Gastroesophageal sphincter (tissue), 4 donors: ENCODE data around the gene RECQL. TPM values are rescaled to one million over a fixed set of nuclear protein-coding genes. Genes with fewer than 3 reads are reported as not detected.
"Not testable (repeated sequence)": the region's sequence is repeated elsewhere in the genome, so short reads cannot be mapped to it uniquely, and the experiment has no call there.

Experiments used
- ATAC-seq: fragments of 150-250 bp; one replicate; pipeline ENCODE4 v1.9.1; 2016; ENCODE audit warnings: mild to moderate bottlenecking, moderate library complexity
- H3K27ac ChIP-seq, 4 donors: fragments of 200-600 bp; sonication (generic) in 3 of 4; 1 replicate in 3 of 4; 2 replicates in 1 of 4; pipeline ENCODE4 v1.5.1; 2016 to 2019
- H3K27me3 ChIP-seq: fragments of 200-600 bp; sonication (generic); one replicate; pipeline ENCODE4 v1.5.1; 2019
- H3K36me3 ChIP-seq, 2 donors: fragments of 200-600 bp; sonication (generic); one replicate each; pipeline ENCODE4 v1.5.1; 2019; ENCODE audit warnings: control low read depth in 1 of 2
- H3K4me1 ChIP-seq, 3 donors: fragments of 200-600 bp; sonication (generic); 1 replicate in 2 of 3; 2 replicates in 1 of 3; pipeline ENCODE4 v1.5.1; 2016 to 2019; ENCODE audit warnings: control low read depth in 2 of 3
- H3K4me3 ChIP-seq, 2 donors: fragments of 200-600 bp; sonication (generic); one replicate each; pipeline ENCODE4 v1.5.1; 2019; ENCODE audit warnings: mild to moderate bottlenecking in 1 of 2, moderate library complexity in 1 of 2
- H3K9me3 ChIP-seq, 3 donors: fragments of 200-600 bp; sonication (generic); one replicate each; pipeline ENCODE4 v1.5.1; 2017 to 2019; ENCODE audit warnings: control low read depth in 2 of 3
- CTCF ChIP-seq, 4 experiments: fragments of 200-600 bp in 2 of 4; fragments of 450-650 bp in 2 of 4; sonication (generic) in 1 of 4; IDR thresholded peaks; one replicate each; pipeline ENCODE4 v1.5.1; 2017 to 2019; ENCODE audit warnings: antibody characterized with exemption in 4 of 4, mild to moderate bottlenecking in 2 of 4, moderate library complexity in 2 of 4
- EP300 ChIP-seq: sonication (generic); formaldehyde crosslinking; IDR thresholded peaks from one replicate; pipeline ENCODE4 v1.6.1; 2017; ENCODE audit warnings: antibody characterized with exemption, mild to moderate bottlenecking
- POLR2A ChIP-seq, 2 donors: fragments of 450-650 bp; IDR thresholded peaks; one replicate each; pipeline ENCODE4 v1.6.1; 2017; ENCODE audit warnings: antibody characterized with exemption in 2 of 2, mild to moderate bottlenecking in 2 of 2, moderate library complexity in 1 of 2
- POLR2AphosphoS5 ChIP-seq: sonication (generic); formaldehyde crosslinking; IDR thresholded peaks from one replicate; pipeline ENCODE4 v1.6.1; 2017; ENCODE audit warnings: antibody characterized with exemption
- WGBS, 2 donors: methylation state at CpG; one replicate each; pipeline ENCODE4 v1.1.5; 2018; ENCODE audit warnings: low coverage in 1 of 2; 5-methylcytosine and 5-hydroxymethylcytosine counted together
- total RNA-seq, 4 donors: library from RNA; depleted of rRNA; stranded (reverse); fragments of >200 nt; gene quantifications; one replicate each; pipeline ENCODE4 v1.1.0, GENCODE V29; 2016

RECQL gene
- total RNA-seq, 4 donors from 2014 or later: 44.6 to 75.0 (median 58.2) TPM

- Histone ChIP-seq H3K27ac (no peak overlapping the region), H3K36me3 (peaks cover 3 to 92% of the 10 kb centered on the region in 2 donors), H3K9me3 (no peaks in the 10 kb centered on the region), H3K27me3 (no peaks in the 10 kb centered on the region), H3K4me3 (no peak overlapping the region), H3K4me1 (no peaks in the 10 kb centered on the region)
- 81 to 87% methylated on average over 6 to 7 of the region's 7 CpGs for WGBS, 2 donors
- TF ChIP-seq CTCF (IDR thresholded peaks at IDR 0.05): no peak
- ATAC-seq: no peak
Observed at GRCh38 chr12:21472197-21472823, 29.1 kb downstream of the RECQL start.

- Histone ChIP-seq H3K36me3 (peaks cover 3 to 88% of the 10 kb centered on the region in 2 donors), H3K9me3 (no peaks in the 10 kb centered on the region), H3K4me1 (no peaks in the 10 kb centered on the region), H3K4me3 (no peak overlapping the region), H3K27ac (no peak overlapping the region), H3K27me3 (no peaks in the 10 kb centered on the region)
- ATAC-seq: no peak
- TF ChIP-seq CTCF (IDR thresholded peaks at IDR 0.05) (no peak), POLR2AphosphoS5 (no peak), EP300 (no peak), POLR2A (IDR thresholded peaks at IDR 0.05) (no peak)
- WGBS, 2 donors: 60 to 63% methylated on average over 2 of the region's 2 CpGs
Observed at GRCh38 chr12:21471294-21471693, 30.1 kb downstream of the RECQL start.

DNA sequence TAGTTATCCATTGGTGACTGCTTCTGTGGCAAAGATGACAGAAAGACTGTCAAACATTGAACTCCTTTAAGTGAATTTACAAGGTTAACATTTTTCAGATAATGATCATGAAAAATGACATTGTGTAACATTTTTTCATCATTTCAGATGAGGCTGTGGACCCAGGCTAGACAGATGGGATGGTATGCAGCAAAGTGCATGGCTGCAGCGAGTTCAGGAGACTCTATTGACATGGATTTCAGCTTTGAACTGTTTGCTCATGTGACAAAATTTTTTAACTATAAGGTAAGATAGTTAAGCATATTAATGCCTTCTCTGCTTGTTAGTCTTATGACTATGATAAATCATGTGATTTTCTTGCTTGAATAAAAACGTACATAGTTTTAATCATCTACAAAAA, 34.1 kb downstream of the RECQL start:
- not testable (repeated sequence) for H3K27ac ChIP-seq, H3K9me3 ChIP-seq, ATAC-seq, H3K4me1 ChIP-seq, H3K27me3 ChIP-seq, H3K4me3 ChIP-seq
- H3K36me3 ChIP-seq: peaks cover 7 to 77% of the 10 kb centered on the region in 2 donors
- 71 to 82% methylated on average over 2 of the region's 2 CpGs for WGBS, 2 donors

GRCh38 chr12:21459474-21459873, 42.0 kb downstream of the RECQL start:
- no peaks in the 10 kb centered on the region for H3K27me3 ChIP-seq
- TF ChIP-seq POLR2A (IDR thresholded peaks at IDR 0.05) (no peak), CTCF (IDR thresholded peaks at IDR 0.05) (no peak), POLR2AphosphoS5 (no peak), EP300 (no peak)
- no peak overlapping the region for H3K4me3 ChIP-seq
- ATAC-seq: no peak
- H3K36me3 ChIP-seq: peaks cover 7 to 96% of the 10 kb centered on the region in 2 donors
- WGBS, 2 donors: 84% methylated on average over 2 of the region's 2 CpGs; no CpG with 5 or more reads in 1 of the 2 donors
- H3K9me3 ChIP-seq: no peaks in the 10 kb centered on the region
- H3K27ac ChIP-seq: no peak overlapping the region
- no peaks in the 10 kb centered on the region for H3K4me1 ChIP-seq

GRCh38 chr12:21456291-21456780, 45.1 kb downstream of the RECQL start:
- no peak for ATAC-seq
- no peaks in the 10 kb centered on the region for H3K27me3 ChIP-seq
- H3K4me3 ChIP-seq: no peak overlapping the region
- H3K27ac ChIP-seq: no peak overlapping the region
- no peaks in the 10 kb centered on the region for H3K4me1 ChIP-seq
- H3K9me3 ChIP-seq: no peaks in the 10 kb centered on the region
- H3K36me3 ChIP-seq: peaks cover 0 to 85% of the 10 kb centered on the region in 2 donors
- WGBS, 2 donors: 62 to 65% methylated on average over 7 of the region's 7 CpGs
- TF ChIP-seq POLR2AphosphoS5 (no peak), POLR2A (IDR thresholded peaks at IDR 0.05) (no peak), CTCF (IDR thresholded peaks at IDR 0.05) (no peak), EP300 (no peak)
